Ishikawa (cell line): Measurements from ENCODE around the gene POFUT1.

Source experiments
- CEBPB ChIP-seq: IDR thresholded peaks from 2 replicates; pipeline ENCODE4 v1.6.1; 2012
- CREB1 ChIP-seq: IDR thresholded peaks from 2 replicates; pipeline ENCODE4 v1.6.1; 2012; ENCODE audit warnings: low read depth
- EGR1 ChIP-seq: IDR thresholded peaks from 2 replicates; pipeline ENCODE4 v1.6.1; 2012
- EP300 ChIP-seq: IDR thresholded peaks from 2 replicates; pipeline ENCODE4 v1.6.1; 2012; ENCODE audit warnings: borderline replicate concordance
- FOXM1 ChIP-seq: IDR thresholded peaks from 2 replicates; pipeline ENCODE4 v1.6.1; 2012; ENCODE audit warnings: low read depth, borderline replicate concordance
- MAX ChIP-seq: IDR thresholded peaks from 2 replicates; pipeline ENCODE4 v1.6.1; 2012
- NFIC ChIP-seq: IDR thresholded peaks from 2 replicates; pipeline ENCODE4 v1.6.1; 2012
- RAD21 ChIP-seq: IDR thresholded peaks from 2 replicates; pipeline ENCODE4 v1.6.1; 2012; ENCODE audit warnings: low read depth
- REST ChIP-seq: IDR thresholded peaks from 2 replicates; pipeline ENCODE4 v1.6.1; 2012; ENCODE audit warnings: low read depth, mild to moderate bottlenecking
- TAF1 ChIP-seq: IDR thresholded peaks from 2 replicates; pipeline ENCODE4 v1.6.1; 2012; ENCODE audit warnings: low read depth, mild to moderate bottlenecking
- TCF12 ChIP-seq: IDR thresholded peaks from 2 replicates; pipeline ENCODE4 v1.6.1; 2012; ENCODE audit warnings: low read depth
- TEAD4 ChIP-seq: IDR thresholded peaks from 2 replicates; pipeline ENCODE4 v1.6.1; 2012
- USF1 ChIP-seq: IDR thresholded peaks from 2 replicates; pipeline ENCODE4 v1.6.1; 2012
- YY1 ChIP-seq: IDR thresholded peaks from 2 replicates; pipeline ENCODE4 v1.6.1; 2012; ENCODE audit warnings: low read depth
- ZBTB7A ChIP-seq: IDR thresholded peaks from 2 replicates; pipeline ENCODE4 v1.6.1; 2012; ENCODE audit warnings: low read depth

POFUT1 gene

GRCh38 chr20:32281711-32282110 is 74.0 kb downstream of the POFUT1 start:
- TF ChIP-seq MAX (no peak), TCF12 (no peak), ZBTB7A (no peak), NFIC (no peak), CREB1 (no peak), USF1 (no peak)

GRCh38 chr20:32282461-32282860 is 74.8 kb downstream of the POFUT1 start:
- TF ChIP-seq TAF1 (no peak), NFIC (peak; percentile 37; the same call in 1 of the 2 replicates)

- TF ChIP-seq EP300 (no peak), TAF1 (no peak), NFIC (no peak), TEAD4 (no peak), REST (no peak), EGR1 (no peak), ZBTB7A (no peak), RAD21 (no peak), FOXM1 (no peak), MAX (no peak), YY1 (no peak), CEBPB (no peak), CREB1 (no peak), TCF12 (no peak), USF1 (no peak)
Measured at GRCh38 chr20:32285082-32285620, 77.5 kb downstream of the POFUT1 start.

GRCh38 chr20:32285621-32286371 is 78.1 kb downstream of the POFUT1 start:
- no peak for TF ChIP-seq MAX
- TF ChIP-seq TEAD4 = no peak
- TF ChIP-seq CREB1 = no peak
- no peak for TF ChIP-seq YY1
- no peak for TF ChIP-seq RAD21
- TF ChIP-seq ZBTB7A = no peak
- no peak for TF ChIP-seq EGR1
- TF ChIP-seq USF1 = no peak
- TF ChIP-seq FOXM1 = no peak
- no peak for TF ChIP-seq NFIC

GRCh38 chr20:32287231-32287638 is 79.6 kb downstream of the POFUT1 start:
- TF ChIP-seq ZBTB7A = no peak
- no peak for TF ChIP-seq USF1
- TF ChIP-seq TCF12 = no peak
